ENCODE data around the gene RSPH3.
"Not testable (repeated sequence)": the region's sequence is repeated elsewhere in the genome, so short reads cannot be mapped to it uniquely, and the experiment has no call there.

RSPH3 gene

GRCh38 chr6:158999666-159000403 is at the start of gene RSPH3:
TSS of gene RSPH3 (minus strand) at chr6:159000202. CDS start at chr6:158999550, 652 bp downstream.
- Mint-ChIP-seq H3K4me1 (ENCODE audit: low read depth) (peaks cover 31% of the 10 kb centered on the region), H3K4me3 (peak within 1 kb of the TSS; percentile 98), H3K27ac (peak within 1 kb of the TSS; percentile 84), H3K36me3 (ENCODE audit: low read depth) (no peaks in the 10 kb centered on the region), H3K9me3 (no peaks in the 10 kb centered on the region), H3K27me3 (ENCODE audit: low read depth) (no peaks in the 10 kb centered on the region)
- DNase-seq (ENCODE audit: low spot score) = peak; percentile 95

- Mint-ChIP-seq H3K4me3 (no peak overlapping the region), H3K27me3 (ENCODE audit: low read depth) (no peaks in the 10 kb centered on the region), H3K27ac (no peak overlapping the region), H3K4me1 (ENCODE audit: low read depth) (peaks cover 24% of the 10 kb centered on the region), H3K36me3 (ENCODE audit: low read depth) (peaks cover 15% of the 10 kb centered on the region), H3K9me3 (no peaks in the 10 kb centered on the region)
- no peak for DNase-seq (ENCODE audit: low spot score)
Observed at GRCh38 chr6:159047891-159048685, 48.1 kb upstream of the RSPH3 start.

GRCh38 chr6:159045801-159046200 is 45.8 kb upstream of the RSPH3 start:
- Mint-ChIP-seq H3K27me3 (ENCODE audit: low read depth) (no peaks in the 10 kb centered on the region), H3K36me3 (ENCODE audit: low read depth) (peaks cover 38% of the 10 kb centered on the region), H3K4me1 (ENCODE audit: low read depth) (peaks cover 46% of the 10 kb centered on the region), H3K9me3 (no peaks in the 10 kb centered on the region), H3K4me3 (peak overlapping the region; percentile 99), H3K27ac (peak overlapping the region; percentile 98)
- peak; percentile 3 for DNase-seq (ENCODE audit: low spot score)

GRCh38 chr6:159044899-159045727 is 45.1 kb upstream of the RSPH3 start, which contains the start of gene TAGAP:
TSS of gene TAGAP (minus strand) at chr6:159044991. CDS start at chr6:159044146, 845 bp downstream.
- peak within 1 kb of the TSS; percentile 98 for H3K27ac Mint-ChIP-seq
- H3K9me3 Mint-ChIP-seq = no peaks in the 10 kb centered on the region
- peaks cover 45% of the 10 kb centered on the region for H3K36me3 Mint-ChIP-seq (ENCODE audit: low read depth)
- DNase-seq (ENCODE audit: low spot score) = peak; percentile 86
- no peaks in the 10 kb centered on the region for H3K27me3 Mint-ChIP-seq (ENCODE audit: low read depth)
- H3K4me1 Mint-ChIP-seq (ENCODE audit: low read depth) = peaks cover 51% of the 10 kb centered on the region
- peak within 1 kb of the TSS; percentile 99 for H3K4me3 Mint-ChIP-seq

- peak; percentile 37 for DNase-seq (ENCODE audit: low spot score)
- H3K36me3 Mint-ChIP-seq (ENCODE audit: low read depth) = peaks cover 57% of the 10 kb centered on the region
- peaks cover 62% of the 10 kb centered on the region for H3K4me1 Mint-ChIP-seq (ENCODE audit: low read depth)
- H3K4me3 Mint-ChIP-seq = peak overlapping the region; percentile 99
- no peaks in the 10 kb centered on the region for H3K9me3 Mint-ChIP-seq
- H3K27me3 Mint-ChIP-seq (ENCODE audit: low read depth) = no peaks in the 10 kb centered on the region
- peak overlapping the region; percentile 98 for H3K27ac Mint-ChIP-seq
Observed at GRCh38 chr6:159043947-159044346, 43.9 kb upstream of the RSPH3 start.

- Mint-ChIP-seq H3K27me3 (ENCODE audit: low read depth) (no peaks in the 10 kb centered on the region), H3K4me3 (peak overlapping the region; percentile 99), H3K9me3 (no peaks in the 10 kb centered on the region), H3K27ac (peak overlapping the region; percentile 98), H3K36me3 (ENCODE audit: low read depth) (peaks cover 63% of the 10 kb centered on the region), H3K4me1 (ENCODE audit: low read depth) (peaks cover 64% of the 10 kb centered on the region)
- no peak for DNase-seq (ENCODE audit: low spot score)
Observed at GRCh38 chr6:159043251-159043650, 43.2 kb upstream of the RSPH3 start.

GRCh38 chr6:159042826-159043181 is 42.8 kb upstream of the RSPH3 start:
- Mint-ChIP-seq H3K4me1 (ENCODE audit: low read depth) (peaks cover 61% of the 10 kb centered on the region), H3K27ac (peak overlapping the region; percentile 98), H3K27me3 (ENCODE audit: low read depth) (no peaks in the 10 kb centered on the region), H3K9me3 (no peaks in the 10 kb centered on the region), H3K36me3 (ENCODE audit: low read depth) (peaks cover 67% of the 10 kb centered on the region), H3K4me3 (peak overlapping the region; percentile 99)
- no peak for DNase-seq (ENCODE audit: low spot score)

- peak; percentile 74 for DNase-seq (ENCODE audit: low spot score)
- Mint-ChIP-seq H3K36me3 (ENCODE audit: low read depth) (peaks cover 73% of the 10 kb centered on the region), H3K9me3 (no peaks in the 10 kb centered on the region), H3K27me3 (ENCODE audit: low read depth) (no peaks in the 10 kb centered on the region), H3K4me1 (ENCODE audit: low read depth) (peaks cover 57% of the 10 kb centered on the region), H3K27ac (peak overlapping the region; percentile 98), H3K4me3 (peak overlapping the region; percentile 99)
Observed at GRCh38 chr6:159042003-159042825, 42.2 kb upstream of the RSPH3 start.

- Mint-ChIP-seq H3K9me3 (no peaks in the 10 kb centered on the region), H3K36me3 (ENCODE audit: low read depth) (peaks cover 81% of the 10 kb centered on the region)
Observed at GRCh38 chr6:159041181-159041580, 41.2 kb upstream of the RSPH3 start.

GRCh38 chr6:159039885-159040258 is 39.9 kb upstream of the RSPH3 start:
- peak overlapping the region; percentile 98 for H3K27ac Mint-ChIP-seq
- H3K4me1 Mint-ChIP-seq (ENCODE audit: low read depth) = peaks cover 55% of the 10 kb centered on the region
- no peaks in the 10 kb centered on the region for H3K9me3 Mint-ChIP-seq
- DNase-seq (ENCODE audit: low spot score) = no peak
- no peaks in the 10 kb centered on the region for H3K27me3 Mint-ChIP-seq (ENCODE audit: low read depth)
- peak overlapping the region; percentile 99 for H3K4me3 Mint-ChIP-seq
- peaks cover 94% of the 10 kb centered on the region for H3K36me3 Mint-ChIP-seq (ENCODE audit: low read depth)

More at GRCh38 chr6:159041181-159041580, 41.2 kb upstream of the RSPH3 start:
- Mint-ChIP-seq H3K4me3 (peak overlapping the region; percentile 99), H3K27me3 (ENCODE audit: low read depth) (no peaks in the 10 kb centered on the region), H3K27ac (peak overlapping the region; percentile 98), H3K4me1 (ENCODE audit: low read depth) (peaks cover 56% of the 10 kb centered on the region)
- DNase-seq (ENCODE audit: low spot score) = no peak

GRCh38 chr6:159038914-159039884 is 39.2 kb upstream of the RSPH3 start:
- Mint-ChIP-seq H3K27me3 (ENCODE audit: low read depth) (no peaks in the 10 kb centered on the region), H3K4me3 (peak overlapping the region; percentile 99), H3K4me1 (ENCODE audit: low read depth) (peaks cover 55% of the 10 kb centered on the region), H3K27ac (peak overlapping the region; percentile 98), H3K9me3 (no peaks in the 10 kb centered on the region), H3K36me3 (ENCODE audit: low read depth) (peaks cover 94% of the 10 kb centered on the region)
- peak; percentile 53 for DNase-seq (ENCODE audit: low spot score)

- H3K9me3 Mint-ChIP-seq; H3K27me3 Mint-ChIP-seq (ENCODE audit: low read depth); H3K4me3 Mint-ChIP-seq; H3K27ac Mint-ChIP-seq; DNase-seq (ENCODE audit: low spot score): not testable (repeated sequence)
- peaks cover 91% of the 10 kb centered on the region for H3K36me3 Mint-ChIP-seq (ENCODE audit: low read depth)
- H3K4me1 Mint-ChIP-seq (ENCODE audit: low read depth) = peaks cover 53% of the 10 kb centered on the region
Observed at GRCh38 chr6:159038318-159038717, 38.3 kb upstream of the RSPH3 start.
